AG08395 (cell line): ENCODE results near the gene RUVBL2.

Experiments
- DNase-seq: peaks from one replicate; pipeline ENCODE4 v3.0.0; 2012; ENCODE audit warnings: mixed read lengths, low spot score

The RUVBL2 gene

DNA sequence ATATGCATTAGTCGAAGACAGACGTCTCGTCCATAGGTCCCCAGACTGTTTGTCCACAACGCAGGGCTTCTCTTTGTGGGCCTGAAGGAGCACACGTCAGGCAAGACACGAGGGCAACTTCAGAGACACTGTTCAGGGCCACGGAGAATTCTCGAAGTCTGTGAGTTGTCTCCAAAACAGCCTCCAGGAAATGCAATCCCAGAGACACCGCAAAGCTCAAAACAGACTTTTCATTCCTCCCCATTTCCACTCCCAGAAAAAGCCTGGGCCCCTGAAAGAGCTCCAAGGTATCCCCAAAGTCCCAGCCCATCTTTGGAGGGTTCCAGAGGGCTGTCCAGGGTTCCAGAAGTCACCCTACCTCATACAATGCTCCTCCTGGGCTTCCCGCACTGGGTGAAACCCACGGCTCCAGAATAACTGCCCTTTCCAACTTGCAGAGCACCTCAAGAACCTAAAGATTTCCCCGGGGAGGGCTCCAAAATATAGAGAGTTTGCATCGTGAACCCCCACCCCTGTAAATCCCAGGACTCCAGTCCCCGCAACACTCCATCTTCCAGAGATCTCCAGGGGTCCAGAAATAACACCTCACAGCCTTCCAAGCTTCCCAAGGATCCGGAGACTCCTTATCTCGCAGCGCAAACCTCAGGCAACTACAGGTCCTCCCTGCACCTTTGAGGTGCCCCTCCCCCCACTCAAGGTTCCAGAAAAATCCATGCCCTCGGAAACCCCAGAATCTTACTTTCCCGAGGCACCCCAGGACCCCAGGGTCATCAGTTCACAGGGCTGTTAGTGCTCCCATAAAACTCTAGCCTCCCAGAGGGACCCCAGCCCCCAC is 29.3 kb upstream of the RUVBL2 start:
- DNase-seq = peak; percentile 44

DNA sequence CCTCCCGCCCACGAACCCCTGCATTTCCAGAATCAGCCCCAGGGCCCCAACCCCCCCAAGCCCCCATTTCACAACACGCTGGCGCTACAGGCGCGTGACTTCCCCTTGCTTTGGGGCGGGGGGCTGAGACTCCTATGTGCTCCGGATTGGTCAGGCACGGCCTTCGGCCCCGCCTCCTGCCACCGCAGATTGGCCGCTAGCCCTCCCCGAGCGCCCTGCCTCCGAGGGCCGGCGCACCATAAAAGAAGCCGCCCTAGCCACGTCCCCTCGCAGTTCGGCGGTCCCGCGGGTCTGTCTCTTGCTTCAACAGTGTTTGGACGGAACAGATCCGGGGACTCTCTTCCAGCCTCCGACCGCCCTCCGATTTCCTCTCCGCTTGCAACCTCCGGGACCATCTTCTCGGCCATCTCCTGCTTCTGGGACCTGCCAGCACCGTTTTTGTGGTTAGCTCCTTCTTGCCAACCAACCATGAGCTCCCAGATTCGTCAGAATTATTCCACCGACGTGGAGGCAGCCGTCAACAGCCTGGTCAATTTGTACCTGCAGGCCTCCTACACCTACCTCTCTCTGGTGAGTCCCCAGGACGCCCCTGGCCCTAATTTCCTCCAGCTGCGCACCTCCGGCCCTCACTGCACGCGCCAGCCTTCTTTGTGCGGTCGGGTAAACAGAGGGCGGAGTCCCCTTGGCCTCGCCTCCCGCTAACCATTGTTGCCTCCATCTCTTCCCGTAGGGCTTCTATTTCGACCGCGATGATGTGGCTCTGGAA is 28.5 kb upstream of the RUVBL2 start, which contains the start of gene FTL:
Gene FTL (plus strand): TSS at position 270 of the 766 bp plus-strand sequence. CDS start 199 bp downstream, at position 469.
- DNase-seq = peak; percentile 97

DNA sequence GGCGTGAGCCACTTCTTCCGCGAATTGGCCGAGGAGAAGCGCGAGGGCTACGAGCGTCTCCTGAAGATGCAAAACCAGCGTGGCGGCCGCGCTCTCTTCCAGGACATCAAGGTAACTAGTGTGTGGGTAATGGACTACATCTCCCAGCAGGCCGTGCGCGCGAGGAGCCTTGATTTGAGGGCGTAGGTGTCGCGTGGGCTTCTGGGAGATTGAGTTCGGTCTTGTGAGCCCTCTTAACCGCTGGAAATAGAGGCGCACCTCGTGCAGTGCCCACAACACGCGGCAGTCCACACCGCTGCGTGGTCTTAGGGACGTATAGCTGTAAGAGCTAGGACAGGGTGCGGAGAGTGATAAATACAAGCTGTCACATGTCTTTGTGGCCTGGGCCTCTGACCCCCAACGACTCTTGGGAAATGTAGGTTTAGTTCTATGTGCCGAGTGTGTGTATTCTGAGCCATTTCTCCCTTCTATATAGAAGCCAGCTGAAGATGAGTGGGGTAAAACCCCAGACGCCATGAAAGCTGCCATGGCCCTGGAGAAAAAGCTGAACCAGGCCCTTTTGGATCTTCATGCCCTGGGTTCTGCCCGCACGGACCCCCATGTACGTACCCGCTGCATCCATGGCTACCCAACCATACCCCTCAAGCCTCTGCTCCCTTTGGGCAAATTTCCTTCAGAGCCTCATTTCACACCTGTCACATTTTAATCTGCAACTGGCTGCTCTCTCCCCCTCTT is 27.7 kb upstream of the RUVBL2 start:
- DNase-seq = peak; percentile 48

DNA sequence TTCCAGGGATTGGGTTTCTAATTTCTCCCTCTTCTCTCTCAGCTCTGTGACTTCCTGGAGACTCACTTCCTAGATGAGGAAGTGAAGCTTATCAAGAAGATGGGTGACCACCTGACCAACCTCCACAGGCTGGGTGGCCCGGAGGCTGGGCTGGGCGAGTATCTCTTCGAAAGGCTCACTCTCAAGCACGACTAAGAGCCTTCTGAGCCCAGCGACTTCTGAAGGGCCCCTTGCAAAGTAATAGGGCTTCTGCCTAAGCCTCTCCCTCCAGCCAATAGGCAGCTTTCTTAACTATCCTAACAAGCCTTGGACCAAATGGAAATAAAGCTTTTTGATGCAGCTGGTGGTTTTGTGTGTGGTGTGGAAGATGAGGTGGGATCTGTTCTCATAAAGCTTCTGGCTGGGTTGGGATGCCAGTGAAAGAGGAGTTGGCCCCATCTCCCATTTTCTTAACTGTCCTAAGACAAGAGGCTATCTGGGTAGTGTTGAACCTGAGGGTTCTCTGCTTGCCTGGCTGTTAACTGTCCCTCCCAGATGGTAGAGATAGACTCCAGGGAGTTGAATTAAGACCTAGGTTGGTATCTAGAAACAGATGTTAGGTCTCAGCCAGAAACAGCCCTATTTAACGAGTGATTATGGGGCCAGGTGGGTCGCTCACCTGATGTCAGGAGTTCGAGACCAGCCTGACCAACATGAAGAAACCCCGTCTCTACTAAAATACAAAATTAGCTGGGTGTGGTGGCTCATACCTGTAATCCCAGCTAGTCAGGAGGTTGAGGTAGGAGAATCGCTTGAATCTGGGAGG is 26.9 kb upstream of the RUVBL2 start:
- no peak for DNase-seq

DNA sequence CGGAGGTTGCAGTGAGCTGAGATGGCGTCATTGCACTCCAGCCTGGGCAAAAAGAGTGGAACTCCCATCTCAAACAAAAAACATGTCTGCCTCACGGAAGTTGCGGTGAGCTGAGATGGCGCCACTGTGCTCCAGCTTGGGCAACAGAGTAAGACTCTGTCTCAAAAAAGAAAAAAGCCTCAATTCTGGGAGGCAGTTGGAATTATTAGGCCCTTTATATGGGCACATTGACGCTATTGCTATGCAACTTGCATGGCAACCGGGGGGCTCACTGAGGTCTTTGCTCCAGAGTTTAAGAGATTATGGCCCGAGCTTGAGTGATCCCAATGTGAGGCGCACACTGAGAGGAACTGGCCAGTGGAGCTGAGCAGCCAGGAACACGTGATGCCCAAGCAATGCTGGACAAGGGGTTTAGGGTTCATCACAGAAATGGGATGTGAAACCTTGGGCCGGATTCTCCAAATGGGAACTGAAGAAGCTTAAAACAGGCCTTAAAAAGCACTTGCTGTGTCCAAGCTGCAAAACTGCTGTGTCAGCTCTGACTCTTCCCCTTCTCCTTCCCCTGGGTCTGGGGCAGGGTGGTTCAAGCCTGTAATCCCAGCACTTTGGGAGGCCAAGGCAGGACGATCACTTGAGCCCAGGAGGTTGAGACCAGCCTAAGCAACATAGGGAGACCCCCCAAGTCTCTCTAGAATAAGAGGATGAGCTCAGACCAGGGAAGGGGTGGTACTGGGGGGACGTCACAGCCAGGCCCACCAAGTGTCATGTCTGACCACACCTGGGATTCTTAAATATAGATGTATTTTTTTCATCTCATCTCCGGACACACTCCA is 26.1 kb upstream of the RUVBL2 start:
- DNase-seq = no peak

DNA sequence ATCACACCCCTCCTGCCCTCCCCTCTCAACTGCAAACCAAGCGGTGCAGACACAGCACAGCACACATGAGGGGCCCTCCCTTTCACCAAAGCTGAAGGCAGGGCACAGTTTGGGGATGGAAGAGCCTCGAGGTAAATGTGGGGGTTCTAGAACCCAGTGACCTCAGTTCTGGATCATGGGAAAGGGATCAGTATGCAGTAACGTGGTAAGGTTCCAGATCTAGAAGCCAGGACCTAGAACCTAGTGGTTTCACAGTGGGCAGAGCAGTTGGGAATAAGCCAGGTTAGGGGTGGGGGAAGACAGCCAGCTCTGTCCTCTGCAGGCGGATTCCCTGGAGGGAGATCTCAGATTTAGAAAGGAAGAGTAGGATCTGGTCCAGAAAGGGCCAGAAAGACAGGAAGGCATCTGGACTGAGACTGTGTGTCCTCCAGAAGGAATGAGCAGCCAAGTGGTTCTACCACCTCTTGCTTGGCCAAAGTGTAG is 25.5 kb upstream of the RUVBL2 start:
- DNase-seq = no peak

DNA sequence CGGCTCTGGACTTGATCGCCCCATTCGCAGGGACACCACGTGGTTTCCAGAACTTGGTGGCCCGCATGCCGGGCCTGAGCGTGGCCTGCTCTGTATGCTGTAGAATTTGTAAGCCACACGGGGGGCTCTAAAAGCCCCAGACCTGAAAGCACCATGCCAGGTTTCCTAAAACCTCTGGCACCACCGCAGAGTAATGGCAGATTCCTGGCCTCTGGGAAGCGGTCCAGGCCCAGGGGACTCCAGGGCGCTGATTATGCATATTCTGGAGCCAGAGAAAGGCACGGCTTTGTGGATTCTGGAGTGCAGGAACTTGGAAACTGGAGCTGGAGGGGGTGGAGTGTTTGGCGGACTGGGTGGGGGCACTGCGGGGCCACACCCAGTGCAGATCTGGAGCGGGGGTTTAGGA is 24.9 kb upstream of the RUVBL2 start:
- DNase-seq = no peak

DNA sequence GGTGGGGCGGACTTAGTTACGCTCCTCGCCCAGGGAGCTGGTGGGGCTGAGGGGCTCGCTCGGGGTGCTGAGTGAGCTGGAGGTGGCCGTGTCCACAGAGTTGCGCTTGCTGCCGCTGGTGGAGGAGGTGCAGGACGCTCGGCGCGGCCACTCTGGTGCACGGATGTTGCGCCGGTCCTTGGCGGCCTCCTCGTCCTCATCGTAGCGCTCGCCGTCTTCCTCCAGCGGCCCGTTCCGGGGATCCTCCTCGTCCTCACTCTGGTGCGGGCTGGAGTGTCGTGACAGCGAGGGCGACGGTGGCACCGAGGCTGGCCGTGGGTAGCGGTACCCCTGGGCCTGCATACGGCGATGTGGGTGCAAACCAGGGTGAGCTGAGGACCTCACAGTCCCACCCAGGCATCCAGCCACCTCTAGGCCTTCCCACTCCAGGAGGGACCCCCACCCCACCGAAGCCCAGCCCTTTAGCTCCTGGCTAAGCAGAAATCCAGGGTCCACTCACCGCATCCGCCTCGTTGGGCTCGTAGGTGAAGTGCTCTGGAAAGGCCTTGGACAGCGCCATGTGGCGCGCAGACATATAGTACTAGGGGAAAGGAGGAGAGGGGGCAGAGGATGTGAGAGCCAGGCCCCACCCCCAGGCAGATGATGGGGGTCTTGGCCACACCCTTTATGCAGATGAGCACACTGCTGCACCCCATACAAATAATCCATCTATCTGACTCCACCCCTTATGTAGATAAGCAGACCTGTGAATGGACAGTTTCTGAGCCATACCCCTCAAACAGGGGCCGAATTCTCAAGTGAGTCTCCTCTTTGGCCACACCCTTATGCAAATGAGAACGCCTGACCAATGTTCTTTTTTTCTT is 24.2 kb upstream of the RUVBL2 start:
- no peak for DNase-seq

DNA sequence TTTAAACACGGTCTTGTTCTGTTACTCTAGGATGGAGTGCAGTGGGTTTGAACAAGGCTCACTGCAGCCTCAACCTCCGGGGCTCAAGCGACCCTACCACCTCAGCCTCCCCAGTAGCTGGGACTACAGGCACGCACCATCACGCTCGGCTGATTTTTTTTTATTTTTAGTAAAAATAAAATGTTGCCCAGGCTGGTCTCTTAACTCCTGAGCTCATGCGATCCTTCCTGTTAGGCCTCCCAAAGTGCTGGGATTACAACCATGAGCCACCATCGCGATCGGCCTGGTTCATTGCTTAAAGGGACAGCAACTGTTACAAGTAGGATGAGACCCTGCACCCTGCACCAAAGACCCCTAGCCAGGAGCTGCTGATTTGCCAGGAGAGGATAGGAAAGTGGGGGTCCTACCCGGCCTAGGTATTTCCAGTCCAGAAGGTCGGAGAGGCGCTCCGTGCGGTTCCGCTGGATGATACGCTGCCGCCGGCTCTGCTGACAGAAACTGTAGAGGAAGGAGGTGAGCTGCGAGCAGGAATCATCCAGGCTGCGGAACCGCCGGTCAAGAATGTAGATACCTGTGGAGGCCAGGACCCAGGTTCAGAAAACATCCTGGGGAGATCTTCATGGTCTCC is 23.4 kb upstream of the RUVBL2 start:
- DNase-seq = no peak

DNA sequence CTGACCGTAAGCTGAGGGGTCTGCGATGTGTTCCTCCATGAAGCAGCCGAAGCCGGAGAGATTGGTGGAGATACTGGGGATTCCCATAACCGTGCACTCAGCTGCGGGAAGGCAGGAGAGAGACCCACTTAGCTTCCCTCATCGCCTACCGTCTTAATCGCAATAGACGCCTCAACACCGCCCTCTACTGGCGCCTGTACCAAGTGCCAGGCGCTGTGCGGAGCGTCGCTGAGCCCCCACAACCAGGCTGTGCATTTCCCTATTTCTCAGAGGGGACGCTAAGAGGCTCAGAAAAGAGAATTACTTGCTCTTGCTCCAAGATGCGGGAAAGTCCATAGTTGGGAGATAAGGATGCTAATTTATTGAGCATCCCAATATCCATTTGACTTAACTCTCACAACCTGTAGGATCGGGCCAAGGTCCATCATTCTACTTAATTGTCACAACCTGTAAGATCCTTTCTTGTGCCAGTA is 22.7 kb upstream of the RUVBL2 start:
- peak; percentile 70 for DNase-seq

DNA sequence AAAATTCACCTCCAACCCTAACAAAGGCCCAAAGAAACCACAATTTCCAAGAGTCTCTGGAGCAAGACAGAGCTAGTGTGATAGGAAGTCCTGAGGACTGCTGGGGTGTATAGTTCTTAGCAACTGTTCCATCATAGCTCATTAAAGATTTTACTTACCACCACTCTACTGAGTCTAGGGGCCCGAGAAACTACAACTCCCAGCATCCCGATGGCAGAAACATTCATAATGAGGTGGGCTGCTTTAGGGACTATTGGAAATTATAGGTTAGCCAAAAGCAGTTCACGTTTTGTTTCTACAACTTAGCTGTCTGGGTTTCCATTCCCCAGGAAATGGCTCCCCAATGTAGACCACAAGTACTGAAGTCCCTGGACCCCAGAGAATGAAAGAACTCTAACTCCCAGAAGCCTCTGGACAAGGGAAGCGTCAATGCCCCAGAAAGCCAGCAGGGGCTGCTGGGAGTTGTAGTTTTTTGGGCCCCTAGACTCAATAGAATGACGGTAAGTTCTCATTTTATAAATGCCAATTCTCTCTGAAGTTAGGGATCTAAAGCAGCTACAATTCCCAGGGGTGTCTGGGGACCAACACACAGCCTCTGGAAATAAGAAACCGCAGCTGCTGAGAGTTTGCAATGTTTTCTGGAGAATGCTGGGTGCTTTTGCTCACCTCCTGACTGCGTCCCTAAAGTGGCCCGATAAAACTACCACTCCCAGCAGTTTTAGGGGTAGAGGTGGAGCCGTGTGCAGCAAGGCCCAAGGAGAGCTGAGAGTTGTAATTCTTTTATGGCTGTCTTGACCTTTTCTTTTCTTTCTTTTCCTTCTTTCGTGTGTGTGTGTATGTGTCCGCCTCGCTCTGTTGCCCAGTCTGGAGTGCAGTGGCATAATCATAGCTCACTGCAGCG is 17.5 kb upstream of the RUVBL2 start:
- no peak for DNase-seq

DNA sequence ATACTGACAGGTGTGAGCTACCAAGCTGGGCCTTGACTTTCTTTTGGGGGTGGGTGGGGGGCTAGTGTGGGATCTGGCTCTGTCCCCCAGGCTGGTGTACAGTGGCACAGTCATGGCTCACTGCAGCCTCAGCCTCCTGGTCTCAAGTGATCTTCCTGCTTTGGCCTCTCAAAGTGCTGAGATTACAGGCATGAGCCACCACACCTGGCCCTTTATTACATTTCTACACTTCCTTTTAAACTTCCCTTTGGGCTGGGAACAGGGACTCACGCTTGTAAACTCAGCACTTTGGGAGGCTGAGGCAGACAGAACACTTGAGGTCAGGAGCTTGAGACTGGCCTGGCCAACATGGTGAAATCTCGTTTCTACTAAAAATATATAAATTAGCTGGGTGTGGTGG is 16.6 kb upstream of the RUVBL2 start:
- no peak for DNase-seq

DNA sequence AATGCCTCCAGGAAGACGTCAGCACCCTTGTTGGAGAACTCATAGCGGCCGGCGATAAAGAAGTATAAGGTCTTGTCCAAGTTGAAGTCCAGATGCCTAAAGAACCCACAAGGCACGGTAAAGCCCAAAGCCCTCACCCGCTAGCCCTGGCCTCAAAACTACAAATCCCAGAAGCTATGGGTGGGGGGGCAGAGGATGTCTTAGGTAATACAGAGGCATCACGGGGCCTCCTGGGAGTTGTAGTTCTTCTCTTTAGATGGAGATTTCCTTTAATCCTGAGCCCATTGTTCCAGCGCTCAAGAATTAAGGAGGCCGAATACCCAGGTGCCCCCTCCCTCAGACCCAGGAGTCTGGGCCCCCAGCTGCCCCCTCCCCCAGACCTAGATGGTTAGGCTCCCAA is 11.4 kb upstream of the RUVBL2 start:
- DNase-seq = no peak

DNA sequence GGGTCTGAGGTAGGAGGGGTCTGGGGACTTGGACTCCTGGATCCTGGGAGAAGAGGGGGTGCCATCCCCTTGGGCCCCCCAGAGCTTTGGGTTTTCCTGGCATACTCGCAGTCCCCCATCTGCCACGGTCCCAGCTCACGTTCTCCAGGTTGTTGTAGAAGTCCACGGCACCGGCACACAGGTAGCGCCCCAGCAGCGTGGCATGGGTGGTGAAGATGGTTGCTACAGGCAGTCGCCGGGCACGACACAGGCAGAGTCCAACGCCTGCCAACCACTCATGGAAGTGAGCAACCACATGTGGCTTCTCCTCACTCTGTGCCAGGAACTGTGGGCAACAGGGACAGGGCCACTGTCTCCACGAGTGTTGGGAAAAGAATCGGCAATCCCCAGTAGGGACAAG is 8.0 kb upstream of the RUVBL2 start:
- DNase-seq = no peak

DNA sequence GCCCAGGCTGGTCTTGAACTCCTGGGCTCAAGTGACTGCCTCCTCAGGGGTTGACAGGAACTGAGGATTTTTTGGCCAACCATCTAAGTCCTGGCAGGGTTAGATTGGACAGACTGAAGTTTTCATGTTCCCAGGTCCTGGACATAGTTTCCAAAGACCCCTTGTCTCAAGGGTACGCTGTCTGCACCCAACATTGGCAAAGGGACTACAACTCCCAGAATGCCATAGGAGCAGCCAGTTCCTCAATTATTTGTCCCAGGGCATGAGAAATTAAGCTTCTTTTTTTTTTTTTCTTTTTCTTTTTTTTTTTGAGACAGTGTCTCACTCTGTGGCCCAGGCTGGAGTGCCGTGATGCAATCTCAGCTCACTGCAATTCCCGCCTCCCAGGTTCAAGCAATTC is 7.5 kb upstream of the RUVBL2 start:
- DNase-seq = no peak

DNA sequence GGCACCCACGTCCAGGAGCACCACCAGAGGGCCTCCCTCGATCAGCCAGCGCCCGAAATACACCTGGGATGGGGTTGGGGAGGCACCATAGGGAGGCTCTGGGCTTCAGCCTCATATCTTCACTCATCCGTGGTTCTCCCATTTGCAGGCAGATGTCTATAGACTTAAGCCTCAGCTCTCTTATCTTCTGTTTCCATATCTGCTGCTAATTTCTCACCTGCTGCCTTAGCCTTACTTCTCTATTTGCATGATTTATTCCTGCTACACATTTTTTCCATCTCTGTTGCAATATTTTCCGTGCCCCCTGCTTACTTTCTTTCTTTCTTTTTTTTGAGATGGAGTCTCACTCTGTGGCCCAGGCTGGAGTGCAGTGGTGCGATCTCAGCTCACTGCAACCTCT is 6.4 kb upstream of the RUVBL2 start:
- no peak for DNase-seq

DNA sequence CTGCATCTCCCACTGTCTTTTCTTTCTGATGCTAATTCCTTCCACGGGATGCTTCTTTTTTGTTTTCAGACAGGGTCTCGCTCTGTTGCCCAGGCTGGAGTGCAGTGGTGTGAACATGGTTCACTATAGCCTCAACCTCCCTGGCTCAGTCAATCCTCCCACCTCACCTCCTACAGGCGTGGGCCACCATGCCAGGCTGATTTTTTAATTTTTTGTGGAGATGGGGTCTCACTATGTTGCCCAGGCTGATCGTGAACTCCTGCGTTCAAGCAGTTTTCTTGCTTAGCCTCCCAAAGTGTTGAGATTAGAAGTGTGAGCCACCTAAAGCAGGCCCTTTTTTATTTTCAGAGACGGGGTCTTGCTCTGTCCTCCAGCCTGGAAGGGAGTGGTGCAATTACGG is 5.4 kb upstream of the RUVBL2 start:
- no peak for DNase-seq

DNA sequence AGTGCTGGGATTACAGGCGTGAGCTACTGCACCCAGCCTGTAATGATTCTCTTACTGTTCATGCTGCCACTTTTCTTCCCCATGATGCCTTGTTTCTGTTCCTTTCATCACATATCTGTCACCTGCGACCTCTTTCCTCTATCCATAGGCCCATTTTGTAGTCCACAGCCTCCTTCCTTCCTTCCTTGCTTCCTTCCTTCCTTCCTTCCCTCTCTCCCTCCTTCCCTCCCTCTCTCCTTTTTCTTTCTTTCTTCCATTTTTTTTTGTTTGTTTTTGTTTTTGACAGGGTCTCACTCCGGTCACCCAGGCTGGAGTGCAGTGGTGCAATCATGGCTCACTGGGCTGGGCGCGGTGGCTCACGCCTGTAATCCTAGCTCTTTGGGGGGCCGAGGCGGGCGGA is 4.8 kb upstream of the RUVBL2 start:
- DNase-seq = no peak
